ENCODE data around the gene SULT1C2. TPM values are rescaled to one million over a fixed set of nuclear protein-coding genes. Genes with fewer than 3 reads are reported as not detected.

SULT1C2 gene
- total and polyA plus RNA-seq, 10 of the 15 experiments (the other 5 are each of a cell fraction or from before 2014, with no cell fraction given): 0.03 to 0.07 (median 0.04) TPM; not detected in 7

DNA sequence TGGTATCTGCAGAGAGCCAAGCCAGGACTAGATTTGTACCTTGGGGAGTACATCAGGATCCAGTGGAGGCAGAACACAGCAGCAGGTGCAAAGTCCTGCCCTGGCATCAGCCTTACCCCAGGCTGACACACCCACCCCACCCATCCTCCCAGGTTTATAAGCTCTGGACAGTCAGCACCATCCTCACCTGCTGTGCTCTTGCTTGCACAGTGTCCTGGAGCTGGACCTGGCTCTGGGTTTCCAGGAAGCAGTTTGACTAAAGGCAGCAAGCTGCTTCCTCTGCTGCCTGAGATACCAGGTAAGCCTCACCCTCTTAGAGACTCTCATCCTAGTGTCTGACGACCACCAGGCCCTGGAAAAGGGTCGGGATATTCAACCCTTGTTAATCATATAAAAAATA lies 48.9 kb upstream of the SULT1C2 start, which contains the start of gene SULT1C3:
TSS of gene SULT1C3 (plus strand) at position 183 of the 400 bp plus-strand sequence. CDS start 7,227 bp downstream, outside the sequence.
- Histone ChIP-seq H3K9me3 (replicated peaks; ENCODE audit: control insufficient read depth, insufficient read depth, low read length) (no peaks in the 10 kb centered on the region), H3K4me2 (ENCODE audit: control insufficient read depth, insufficient read depth) (no peak within 1 kb of the TSS), H3K4me3 (no peak within 1 kb of the TSS), H3K4me1 (ENCODE audit: control insufficient read depth, insufficient read depth, low read length) (no peaks in the 10 kb centered on the region), H2AFZ (ENCODE audit: control insufficient read depth, low read depth, low read length) (no peak within 1 kb of the TSS), H4K20me1 (ENCODE audit: control insufficient read depth, insufficient read depth) (no peaks in the 10 kb centered on the region), H3K27ac (ENCODE audit: control insufficient read depth, insufficient read depth) (no peak within 1 kb of the TSS), H3K79me2 (ENCODE audit: control insufficient read depth, insufficient read depth, low read length) (no peaks in the 10 kb centered on the region), H3K9ac (ENCODE audit: control insufficient read depth, insufficient read depth, low read length) (no peak within 1 kb of the TSS), H3K36me3 (ENCODE audit: control insufficient read depth in 2 of 2, insufficient read depth in 2 of 2, low read length in 1 of 2) (no peaks in the 10 kb centered on the region), H3K27me3 (replicated peaks in 1 of 2; ENCODE audit: control insufficient read depth in 2 of 2, insufficient read depth in 2 of 2, low read length in 1 of 2) (no peaks in the 10 kb centered on the region)
- DNase-seq (ENCODE audit: low read depth, low spot score): no peak
- CTCF ChIA-PET: no interaction called here
- in situ Hi-C loops (cut with MboI) (no loop called here), intact Hi-C loops (cut with micrococcal nuclease; ENCODE audit: unreplicated experiment) (no loop called here)
- no peak for FAIRE-seq
- no peak for ATAC-seq
- 0% methylated on average over 2 of the region's 2 CpGs for WGBS (ENCODE audit: insufficient coverage, insufficient replicate concordance, low lambda C conversion rate, missing lambda C conversion rate)
- RAD21 ChIA-PET (ENCODE audit: unreplicated experiment): no interaction called here
- TF ChIP-seq, protein P1, sequence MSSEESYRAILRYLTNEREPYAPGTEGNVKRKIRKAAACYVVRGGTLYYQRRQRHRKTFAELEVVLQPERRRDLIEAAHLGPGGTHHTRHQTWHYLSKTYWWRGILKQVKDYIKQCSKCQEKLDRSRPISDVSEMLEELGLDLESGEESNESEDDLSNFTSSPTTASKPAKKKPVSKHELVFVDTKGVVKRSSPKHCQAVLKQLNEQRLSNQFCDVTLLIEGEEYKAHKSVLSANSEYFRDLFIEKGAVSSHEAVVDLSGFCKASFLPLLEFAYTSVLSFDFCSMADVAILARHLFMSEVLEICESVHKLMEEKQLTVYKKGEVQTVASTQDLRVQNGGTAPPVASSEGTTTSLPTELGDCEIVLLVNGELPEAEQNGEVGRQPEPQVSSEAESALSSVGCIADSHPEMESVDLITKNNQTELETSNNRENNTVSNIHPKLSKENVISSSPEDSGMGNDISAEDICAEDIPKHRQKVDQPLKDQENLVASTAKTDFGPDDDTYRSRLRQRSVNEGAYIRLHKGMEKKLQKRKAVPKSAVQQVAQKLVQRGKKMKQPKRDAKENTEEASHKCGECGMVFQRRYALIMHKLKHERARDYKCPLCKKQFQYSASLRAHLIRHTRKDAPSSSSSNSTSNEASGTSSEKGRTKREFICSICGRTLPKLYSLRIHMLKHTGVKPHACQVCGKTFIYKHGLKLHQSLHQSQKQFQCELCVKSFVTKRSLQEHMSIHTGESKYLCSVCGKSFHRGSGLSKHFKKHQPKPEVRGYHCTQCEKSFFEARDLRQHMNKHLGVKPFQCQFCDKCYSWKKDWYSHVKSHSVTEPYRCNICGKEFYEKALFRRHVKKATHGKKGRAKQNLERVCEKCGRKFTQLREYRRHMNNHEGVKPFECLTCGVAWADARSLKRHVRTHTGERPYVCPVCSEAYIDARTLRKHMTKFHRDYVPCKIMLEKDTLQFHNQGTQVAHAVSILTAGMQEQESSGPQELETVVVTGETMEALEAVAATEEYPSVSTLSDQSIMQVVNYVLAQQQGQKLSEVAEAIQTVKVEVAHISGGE (CRISPR knock-in tag; IDR thresholded peaks at IDR 0.05): no peak
- no peak for TF ChIP-seq MYB (IDR thresholded peaks at IDR 0.05; ENCODE audit: borderline replicate concordance, low read depth, low read length)
- TF ChIP-seq ESRRA (IDR thresholded peaks at IDR 0.05; ENCODE audit: low read length): no peak
- TF ChIP-seq ZNF622 (IDR thresholded peaks at IDR 0.05): no peak
- SMC1A ChIA-PET (ENCODE audit: uncharacterized antibody, unreplicated experiment): interaction anchor here (0.6 to 0.7 kb wide), 2 partner anchors 25 to 92 kb away, joined by 3 read pairs; no protein-coding TSS in a partner anchor
- POLR2A ChIA-PET: no interaction called here
- BruUV-seq (replicated peaks): no TSS peak

DNA sequence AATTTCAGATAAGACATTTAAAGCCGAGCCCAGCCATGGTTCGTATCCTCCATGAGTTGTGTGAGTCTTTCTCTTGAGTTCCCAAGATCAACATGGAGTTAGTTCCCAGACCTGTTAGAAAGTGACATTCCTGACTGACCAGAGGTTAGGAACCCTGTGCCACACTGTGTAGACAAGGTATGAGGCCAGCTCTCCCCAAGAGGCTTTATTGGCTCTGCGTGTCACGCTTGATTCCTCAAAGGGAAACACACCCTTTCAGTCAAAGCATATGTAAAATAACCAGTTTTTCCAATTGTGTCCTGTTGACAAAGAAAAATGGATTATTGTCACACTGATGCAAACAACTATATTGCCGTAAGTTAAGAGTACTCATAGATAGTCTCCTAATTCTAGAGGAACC lies 47.7 kb upstream of the SULT1C2 start:
- H3K4me2 ChIP-seq (ENCODE audit: control insufficient read depth, insufficient read depth): no peak overlapping the region
- no peaks in the 10 kb centered on the region for H3K4me1 ChIP-seq (ENCODE audit: control insufficient read depth, insufficient read depth, low read length)
- H3K27me3 ChIP-seq (replicated peaks in 1 of 2; ENCODE audit: control insufficient read depth in 2 of 2, insufficient read depth in 2 of 2, low read length in 1 of 2): no peaks in the 10 kb centered on the region
- TF ChIP-seq HCFC1 (IDR thresholded peaks at IDR 0.05; ENCODE audit: low read length) (no peak), TCF3 (IDR thresholded peaks at IDR 0.05; ENCODE audit: borderline replicate concordance, insufficient read depth, low read depth, low read length) (no peak)
- no peak overlapping the region for H3K27ac ChIP-seq (ENCODE audit: control insufficient read depth, insufficient read depth)
- WGBS (ENCODE audit: insufficient coverage, insufficient replicate concordance, low lambda C conversion rate, missing lambda C conversion rate): 46% methylated on average over 5 of the region's 5 CpGs
- ChIA-PET CTCF (no interaction called here), SMC1A (ENCODE audit: uncharacterized antibody, unreplicated experiment) (no interaction called here), RAD21 (ENCODE audit: unreplicated experiment) (no interaction called here), POLR2A (no interaction called here)
- H4K20me1 ChIP-seq (ENCODE audit: control insufficient read depth, insufficient read depth): no peaks in the 10 kb centered on the region
- no peak overlapping the region for H3K4me3 ChIP-seq
- intact Hi-C loops (cut with micrococcal nuclease; ENCODE audit: unreplicated experiment) (no loop called here), in situ Hi-C loops (cut with MboI) (no loop called here)
- no peak for FAIRE-seq
- no peaks in the 10 kb centered on the region for H3K79me2 ChIP-seq (ENCODE audit: control insufficient read depth, insufficient read depth, low read length)
- no peak overlapping the region for H3K9ac ChIP-seq (ENCODE audit: control insufficient read depth, insufficient read depth, low read length)
- no TSS peak for BruUV-seq (replicated peaks)
- ATAC-seq: no peak
- DNase-seq (ENCODE audit: low read depth, low spot score): no peak
- no peaks in the 10 kb centered on the region for H3K36me3 ChIP-seq (ENCODE audit: control insufficient read depth in 2 of 2, insufficient read depth in 2 of 2, low read length in 1 of 2)
- H3K9me3 ChIP-seq (replicated peaks; ENCODE audit: control insufficient read depth, insufficient read depth, low read length): no peaks in the 10 kb centered on the region
- H2AFZ ChIP-seq (ENCODE audit: control insufficient read depth, low read depth, low read length): no peak overlapping the region
